Astrocyte (in vitro differentiated cells and primary cell): ENCODE data around the gene NT5DC3. TPM values are rescaled to one million over a fixed set of nuclear protein-coding genes. Genes with fewer than 3 reads are reported as not detected.
A peak's percentile ranks its signal among the peaks of the same experiment; 100 is the strongest.
"Not testable (repeated sequence)": the region's sequence is repeated elsewhere in the genome, so short reads cannot be mapped to it uniquely, and the experiment has no call there.

Experiments used
- DNase-seq: peaks from one replicate; pipeline ENCODE4 v3.0.0-alpha.2; 2010; ENCODE audit warnings: low read depth
- FAIRE-seq: peaks from 2 replicates; lab custom pipeline; 2011; peaks lifted over from hg19 to GRCh38; lab: Jason Lieb, UNC
- H2AFZ ChIP-seq: 2 replicates; pipeline ENCODE4 v1.6.0; 2012; ENCODE audit warnings: low read depth, low read length, inconsistent platforms
- H3K27ac ChIP-seq: 2 replicates; pipeline ENCODE4 v1.5.1; 2011; ENCODE audit warnings: low read depth, low read length, inconsistent platforms
- H3K27me3 ChIP-seq: 2 replicates; pipeline ENCODE4 v1.6.0; 2011; ENCODE audit warnings: low read length, inconsistent platforms; ENCODE audit not compliant: insufficient read depth
- H3K36me3 ChIP-seq: 2 replicates; pipeline ENCODE4 v1.5.1; 2011; ENCODE audit warnings: low read length, inconsistent platforms; ENCODE audit not compliant: insufficient read depth
- H3K4me1 ChIP-seq: 2 replicates; pipeline ENCODE4 v1.5.1; 2011; ENCODE audit warnings: low read length, inconsistent platforms; ENCODE audit not compliant: insufficient read depth
- H3K4me2 ChIP-seq: 2 replicates; pipeline ENCODE4 v1.6.0; 2012; ENCODE audit warnings: low read length, inconsistent platforms
- H3K4me3 ChIP-seq: 2 replicates; pipeline ENCODE4 v1.5.1; 2011; ENCODE audit warnings: low read depth, mild to moderate bottlenecking, low read length, inconsistent platforms; ENCODE audit not compliant: insufficient read depth
- H3K79me2 ChIP-seq: 2 replicates; pipeline ENCODE4 v1.6.0; 2012; ENCODE audit warnings: mild to moderate bottlenecking, low read length, inconsistent platforms; ENCODE audit not compliant: insufficient read depth
- H3K9ac ChIP-seq: 2 replicates; pipeline ENCODE4 v1.6.0; 2012; ENCODE audit warnings: mild to moderate bottlenecking, low read length, inconsistent platforms
- H3K9me3 ChIP-seq: 2 replicates; pipeline ENCODE4 v1.5.1; 2012; ENCODE audit warnings: low read depth, mild to moderate bottlenecking, low read length, inconsistent platforms; ENCODE audit not compliant: insufficient read depth
- H4K20me1 ChIP-seq: 2 replicates; pipeline ENCODE4 v1.6.0; 2012; ENCODE audit warnings: low read length, inconsistent platforms; ENCODE audit not compliant: insufficient read depth
- H3K27ac Mint-ChIP-seq: one replicate; pipeline ENCODE4 v1.8.0; 2021; ENCODE audit warnings: mild to moderate bottlenecking, mixed read lengths; ENCODE audit not compliant: unreplicated experiment
- H3K27me3 Mint-ChIP-seq: one replicate; pipeline ENCODE4 v1.8.0; 2021; ENCODE audit warnings: low read depth, mixed read lengths; ENCODE audit not compliant: unreplicated experiment
- H3K36me3 Mint-ChIP-seq: one replicate; pipeline ENCODE4 v1.8.0; 2021; ENCODE audit warnings: low read depth, mixed read lengths; ENCODE audit not compliant: unreplicated experiment
- H3K4me1 Mint-ChIP-seq: one replicate; pipeline ENCODE4 v1.8.0; 2021; ENCODE audit warnings: low read depth, mixed read lengths; ENCODE audit not compliant: unreplicated experiment
- H3K4me3 Mint-ChIP-seq: one replicate; pipeline ENCODE4 v1.8.0; 2021; ENCODE audit warnings: mild to moderate bottlenecking, moderate library complexity, mixed read lengths; ENCODE audit not compliant: unreplicated experiment
- H3K9me3 Mint-ChIP-seq: one replicate; pipeline ENCODE4 v1.8.0; 2021; ENCODE audit warnings: mild to moderate bottlenecking, mixed read lengths; ENCODE audit not compliant: unreplicated experiment
- EZH2 ChIP-seq: IDR thresholded peaks from 2 replicates; pipeline ENCODE4 v1.6.1; 2012; ENCODE audit warnings: mild to moderate bottlenecking, low read length, inconsistent platforms; ENCODE audit not compliant: insufficient read depth
- total RNA-seq: library from RNA; stranded (reverse); gene quantifications from 2 replicates; pipeline ENCODE4 v1.2.1, GENCODE V29; 2021
- TF ChIP-seq, protein P1 (sequence below): IDR thresholded peaks from 2 replicates; pipeline ENCODE4 v1.5.1; 2011; ENCODE audit warnings: low read depth, mild to moderate bottlenecking, inconsistent platforms, low read length, moderate library complexity; ENCODE audit not compliant: insufficient read depth

Gene NT5DC3
- total RNA-seq, 1 donor from 2014 or later: 13.6 TPM

- Histone ChIP-seq H3K27ac (no peak overlapping the region), H4K20me1 (peaks cover 60% of the 10 kb centered on the region), H3K27me3 (no peaks in the 10 kb centered on the region), H2AFZ (no peak overlapping the region), H3K4me1 (peaks cover 19% of the 10 kb centered on the region), H3K9ac (no peak overlapping the region), H3K36me3 (no peaks in the 10 kb centered on the region), H3K4me2 (peak overlapping the region; percentile 96), H3K79me2 (peaks cover 76% of the 10 kb centered on the region), H3K9me3 (no peaks in the 10 kb centered on the region), H3K4me3 (peak overlapping the region; percentile 68)
- peaks cover 6% of the 10 kb centered on the region for H3K36me3 Mint-ChIP-seq
- H3K27ac Mint-ChIP-seq: peak overlapping the region; percentile 8
- no peak for TF ChIP-seq EZH2
- TF ChIP-seq, protein P1, sequence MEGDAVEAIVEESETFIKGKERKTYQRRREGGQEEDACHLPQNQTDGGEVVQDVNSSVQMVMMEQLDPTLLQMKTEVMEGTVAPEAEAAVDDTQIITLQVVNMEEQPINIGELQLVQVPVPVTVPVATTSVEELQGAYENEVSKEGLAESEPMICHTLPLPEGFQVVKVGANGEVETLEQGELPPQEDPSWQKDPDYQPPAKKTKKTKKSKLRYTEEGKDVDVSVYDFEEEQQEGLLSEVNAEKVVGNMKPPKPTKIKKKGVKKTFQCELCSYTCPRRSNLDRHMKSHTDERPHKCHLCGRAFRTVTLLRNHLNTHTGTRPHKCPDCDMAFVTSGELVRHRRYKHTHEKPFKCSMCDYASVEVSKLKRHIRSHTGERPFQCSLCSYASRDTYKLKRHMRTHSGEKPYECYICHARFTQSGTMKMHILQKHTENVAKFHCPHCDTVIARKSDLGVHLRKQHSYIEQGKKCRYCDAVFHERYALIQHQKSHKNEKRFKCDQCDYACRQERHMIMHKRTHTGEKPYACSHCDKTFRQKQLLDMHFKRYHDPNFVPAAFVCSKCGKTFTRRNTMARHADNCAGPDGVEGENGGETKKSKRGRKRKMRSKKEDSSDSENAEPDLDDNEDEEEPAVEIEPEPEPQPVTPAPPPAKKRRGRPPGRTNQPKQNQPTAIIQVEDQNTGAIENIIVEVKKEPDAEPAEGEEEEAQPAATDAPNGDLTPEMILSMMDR: no peak
- FAIRE-seq (no peak), DNase-seq (no peak)
- H3K4me3 Mint-ChIP-seq: no peak overlapping the region
- H3K4me1 Mint-ChIP-seq: peaks cover 24% of the 10 kb centered on the region
- H3K27me3 Mint-ChIP-seq: no peaks in the 10 kb centered on the region
- peaks cover 4% of the 10 kb centered on the region for H3K9me3 Mint-ChIP-seq
Observed at GRCh38 chr12:103838254-103838914, 2.6 kb downstream of the NT5DC3 start.

- Mint-ChIP-seq H3K4me3 (no peak overlapping the region), H3K9me3 (peaks cover under 1% of the 10 kb centered on the region), H3K27me3 (no peaks in the 10 kb centered on the region), H3K36me3 (peaks cover 10% of the 10 kb centered on the region), H3K27ac (no peak overlapping the region), H3K4me1 (peaks cover 27% of the 10 kb centered on the region)
- FAIRE-seq: no peak
- Histone ChIP-seq H3K9me3 (no peaks in the 10 kb centered on the region), H3K36me3 (no peaks in the 10 kb centered on the region), H3K4me2 (no peak overlapping the region), H3K9ac (no peak overlapping the region), H4K20me1 (peaks cover 74% of the 10 kb centered on the region), H2AFZ (no peak overlapping the region), H3K79me2 (peaks cover 97% of the 10 kb centered on the region), H3K27ac (no peak overlapping the region), H3K4me3 (no peak overlapping the region), H3K27me3 (no peaks in the 10 kb centered on the region), H3K4me1 (peaks cover 12% of the 10 kb centered on the region)
- no peak for DNase-seq
- TF ChIP-seq, protein P1: no peak
- no peak for TF ChIP-seq EZH2
Observed at GRCh38 chr12:103836345-103836744, 4.7 kb downstream of the NT5DC3 start.

DNA sequence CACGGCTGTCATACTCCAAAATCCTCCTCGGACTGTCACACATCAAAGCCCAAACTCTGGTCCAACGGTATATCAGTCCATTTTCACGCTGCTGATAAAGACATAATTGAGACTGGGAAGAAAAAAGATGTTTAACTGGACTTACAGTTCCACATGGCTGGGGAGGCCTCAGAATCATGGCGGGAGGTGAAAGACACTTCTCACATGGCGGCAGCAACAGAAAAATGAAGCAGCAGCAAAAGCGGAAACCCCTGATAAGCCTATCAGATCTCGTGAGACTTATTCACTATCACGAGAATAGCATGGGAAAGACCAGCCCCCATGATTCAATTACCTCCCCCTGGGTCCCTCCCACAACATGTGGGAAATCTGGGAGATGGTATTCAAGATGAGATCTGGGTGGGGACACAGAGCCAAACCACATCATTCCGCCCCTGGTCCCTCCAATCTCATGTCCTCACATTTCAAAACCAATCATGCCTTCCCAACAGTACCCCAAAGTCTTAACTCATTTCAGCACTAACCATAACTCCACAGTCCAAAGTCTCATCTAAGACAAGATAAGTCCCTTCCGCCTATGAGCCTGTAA lies 5.2 kb downstream of the NT5DC3 start:
- not testable (repeated sequence) for H3K27ac Mint-ChIP-seq
- peaks cover 75% of the 10 kb centered on the region for H4K20me1 ChIP-seq

More for the DNA sequence above, 5.2 kb downstream of the NT5DC3 start:
- not testable (repeated sequence) for H3K9me3 Mint-ChIP-seq, H3K4me2 ChIP-seq, H2AFZ ChIP-seq, H3K36me3 ChIP-seq, H3K9ac ChIP-seq, H3K4me3 ChIP-seq, H3K27ac ChIP-seq, H3K9me3 ChIP-seq, H3K27me3 Mint-ChIP-seq, H3K27me3 ChIP-seq, DNase-seq, FAIRE-seq, H3K4me3 Mint-ChIP-seq
- Mint-ChIP-seq H3K36me3 (peaks cover 14% of the 10 kb centered on the region), H3K4me1 (peaks cover 27% of the 10 kb centered on the region)
- Histone ChIP-seq H3K79me2 (peaks cover 100% of the 10 kb centered on the region), H3K4me1 (peaks cover 12% of the 10 kb centered on the region)
